ENCODE results near the gene OR8K1. TPM values are rescaled to one million over a fixed set of nuclear protein-coding genes. Genes with fewer than 3 reads are reported as not detected.

Gene OR8K1
- total RNA-seq, result not detected in 2 replicates

GRCh38 chr11:56345739-56346138, at the start of gene OR8K1:
TSS of gene OR8K1 (plus strand) at chr11:56346039. CDS start at chr11:56346039, 0 bp downstream.

GRCh38 chr11:56314844-56315243, 31.0 kb upstream of the OR8K1 start, which contains the start of gene OR8K3:
TSS of gene OR8K3 (plus strand) at chr11:56315144. CDS start at chr11:56318307, 3,163 bp downstream.

GRCh38 chr11:56353991-56354390, 8.2 kb downstream of the OR8K1 start, which contains the start of gene OR8J1:
TSS of gene OR8J1 (plus strand) at chr11:56354291. CDS start at chr11:56360247, 5,956 bp downstream.

GRCh38 chr11:56375324-56375723, 29.5 kb downstream of the OR8K1 start, which contains the start of gene OR8U1:
TSS of gene OR8U1 (plus strand) at chr11:56375624. CDS start at chr11:56375624, 0 bp downstream.

Other genes starting within 250 kb of the OR8K1 start
- not detected in 2 replicates for gene OR8H2, start 242.4 kb upstream of the OR8K1 start, total RNA-seq
- not detected in 2 replicates for gene OR8H3, start 223.7 kb upstream of the OR8K1 start, total RNA-seq
- not detected in 2 replicates for gene OR8J3, start 205.8 kb upstream of the OR8K1 start, total RNA-seq
- gene OR8K5, start 185.7 kb upstream of the OR8K1 start, total RNA-seq, result not detected in 2 replicates
- not detected in 2 replicates for gene OR5J2, start 169.4 kb upstream of the OR8K1 start, total RNA-seq
- gene OR5T2, start 111.8 kb upstream of the OR8K1 start, total RNA-seq, result not detected in 2 replicates
- gene OR5T3, start 93.8 kb upstream of the OR8K1 start, total RNA-seq, result not detected in 2 replicates
- gene OR5T1, start 71.9 kb upstream of the OR8K1 start, total RNA-seq, result not detected in 2 replicates
- gene OR8H1, start 53.8 kb upstream of the OR8K1 start, total RNA-seq, result not detected in 2 replicates
- gene OR8K3, start 30.9 kb upstream of the OR8K1 start, total RNA-seq, result not detected in 2 replicates
- not detected in 2 replicates for gene OR8J1, start 8.3 kb downstream of the OR8K1 start, total RNA-seq
- gene OR8U1, start 29.6 kb downstream of the OR8K1 start, total RNA-seq, result not detected in 2 replicates
- gene OR5AL1, start 66.7 kb downstream of the OR8K1 start, total RNA-seq, result not detected in 2 replicates
- gene OR5M3, start 127.3 kb downstream of the OR8K1 start, total RNA-seq, result not detected in 2 replicates
- not detected in 2 replicates for gene OR5M8, start 145.3 kb downstream of the OR8K1 start, total RNA-seq
- not detected in 2 replicates for gene OR5M11, start 197.2 kb downstream of the OR8K1 start, total RNA-seq
- gene OR5M10, start 231.7 kb downstream of the OR8K1 start, total RNA-seq, result not detected in 2 replicates